Measurements from ENCODE around the gene CEP57L1. TPM values are rescaled to one million over a fixed set of nuclear protein-coding genes. Genes with fewer than 3 reads are reported as not detected.

Gene CEP57L1
- total and polyA plus RNA-seq, 3 donors from 2014 or later = 32.5 to 50.6 (median 32.7) TPM

DNA sequence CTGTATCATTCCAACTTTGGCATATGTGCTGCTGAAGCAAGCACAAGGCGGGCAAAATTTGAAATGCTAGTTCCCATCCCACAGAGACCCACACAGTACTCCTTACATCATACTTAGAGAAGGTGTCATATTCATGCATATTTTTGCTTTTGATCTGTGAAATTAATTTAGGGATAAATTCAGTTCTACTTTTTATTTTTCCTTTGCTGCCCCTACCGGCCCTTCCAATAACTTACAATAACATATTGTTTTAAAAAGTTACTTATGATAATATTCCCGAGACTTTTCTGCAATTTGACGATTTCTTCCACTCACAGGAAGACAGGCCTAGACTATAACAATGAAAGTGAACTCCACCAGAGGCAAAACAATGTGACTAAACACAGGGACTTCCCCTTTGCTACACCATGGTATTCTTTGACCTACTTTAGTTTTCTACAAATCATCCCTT is 35.7 kb upstream of the CEP57L1 start:
- Histone ChIP-seq H3K27ac (peak overlapping the region; percentile 60 to 68), H3K4me3 (peak overlapping the region in 1 of 2 donors; percentile 1), H3K9me3 (no peaks in the 10 kb centered on the region), H3K36me3 (ENCODE audit: low read depth, missing control alignments) (no peaks in the 10 kb centered on the region), H3K4me1 (peaks cover 41% of the 10 kb centered on the region), H3K27me3 (no peaks in the 10 kb centered on the region)
- DNase-seq = no peak
- WGBS, 2 donors = 43 to 47% methylated on average over 4 of the region's 4 CpGs
- TF ChIP-seq, protein P1, sequence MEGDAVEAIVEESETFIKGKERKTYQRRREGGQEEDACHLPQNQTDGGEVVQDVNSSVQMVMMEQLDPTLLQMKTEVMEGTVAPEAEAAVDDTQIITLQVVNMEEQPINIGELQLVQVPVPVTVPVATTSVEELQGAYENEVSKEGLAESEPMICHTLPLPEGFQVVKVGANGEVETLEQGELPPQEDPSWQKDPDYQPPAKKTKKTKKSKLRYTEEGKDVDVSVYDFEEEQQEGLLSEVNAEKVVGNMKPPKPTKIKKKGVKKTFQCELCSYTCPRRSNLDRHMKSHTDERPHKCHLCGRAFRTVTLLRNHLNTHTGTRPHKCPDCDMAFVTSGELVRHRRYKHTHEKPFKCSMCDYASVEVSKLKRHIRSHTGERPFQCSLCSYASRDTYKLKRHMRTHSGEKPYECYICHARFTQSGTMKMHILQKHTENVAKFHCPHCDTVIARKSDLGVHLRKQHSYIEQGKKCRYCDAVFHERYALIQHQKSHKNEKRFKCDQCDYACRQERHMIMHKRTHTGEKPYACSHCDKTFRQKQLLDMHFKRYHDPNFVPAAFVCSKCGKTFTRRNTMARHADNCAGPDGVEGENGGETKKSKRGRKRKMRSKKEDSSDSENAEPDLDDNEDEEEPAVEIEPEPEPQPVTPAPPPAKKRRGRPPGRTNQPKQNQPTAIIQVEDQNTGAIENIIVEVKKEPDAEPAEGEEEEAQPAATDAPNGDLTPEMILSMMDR (IDR thresholded peaks at IDR 0.05) = peak in 2 of 3 experiments; percentile 31 to 38
- TF ChIP-seq POLR2A (IDR thresholded peaks at IDR 0.05) = no peak
- intact Hi-C loops (cut with DNase I; ENCODE audit: low total_unique reads) = no loop called here

DNA sequence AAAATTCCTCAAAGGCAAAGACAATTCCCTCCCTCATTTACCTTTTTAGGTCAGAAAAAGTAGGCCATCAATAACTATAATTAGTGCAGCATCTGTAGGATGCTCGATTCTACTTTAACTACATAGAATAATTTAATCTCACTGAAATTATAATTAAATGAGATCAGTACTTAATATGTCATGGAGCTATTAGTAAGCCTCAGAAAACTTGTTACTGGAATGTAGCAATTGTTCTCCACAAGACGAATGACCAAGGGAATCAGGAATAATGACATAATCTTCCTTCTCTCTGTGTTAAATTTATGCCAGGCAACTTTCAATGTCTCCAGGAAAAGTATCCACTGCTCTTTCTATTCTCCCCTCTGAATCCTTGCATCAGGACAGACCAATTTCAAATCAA is 34.7 kb upstream of the CEP57L1 start:
- 55 to 58% methylated on average over 2 of the region's 2 CpGs for WGBS, 2 donors
- intact Hi-C loops (cut with DNase I; ENCODE audit: low total_unique reads) = no loop called here
- H3K4me3 ChIP-seq = no peak overlapping the region

DNA sequence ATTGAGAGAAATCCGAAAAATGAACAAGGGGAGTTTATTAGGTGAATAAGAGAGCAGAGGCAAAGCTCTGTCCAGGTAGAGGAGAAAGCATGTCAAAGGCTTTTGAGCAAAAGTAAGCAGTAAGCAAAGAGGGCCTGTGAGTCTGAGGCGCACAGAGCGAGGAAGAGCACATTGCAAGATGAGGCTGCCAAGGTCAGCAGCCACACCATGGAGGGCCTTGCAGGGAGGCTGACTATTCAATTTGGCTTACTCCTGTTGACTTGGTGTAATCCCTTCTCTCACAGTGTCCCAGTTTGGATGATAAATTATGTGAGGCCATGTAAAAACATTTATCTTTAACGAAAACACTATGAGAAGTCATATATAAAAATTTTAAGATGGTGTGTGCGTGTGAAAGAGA is 33.1 kb upstream of the CEP57L1 start:
- Histone ChIP-seq H3K27me3 (no peaks in the 10 kb centered on the region), H3K9me3 (no peaks in the 10 kb centered on the region), H3K4me3 (no peak overlapping the region), H3K36me3 (ENCODE audit: low read depth, missing control alignments) (no peaks in the 10 kb centered on the region), H3K4me1 (peaks cover 35% of the 10 kb centered on the region), H3K27ac (peak overlapping the region in 1 of 2 donors; percentile 68)
- intact Hi-C loops (cut with DNase I; ENCODE audit: low total_unique reads) = no loop called here
- peak; percentile 42 for DNase-seq
- no peak for TF ChIP-seq POLR2A (IDR thresholded peaks at IDR 0.05)
- TF ChIP-seq, protein P1 (IDR thresholded peaks at IDR 0.05) = no peak
- WGBS, 2 donors = 51 to 68% methylated on average over 5 of the region's 5 CpGs

More for the DNA sequence above, 34.7 kb upstream of the CEP57L1 start:
- no peak for DNase-seq
- Histone ChIP-seq H3K36me3 (ENCODE audit: low read depth, missing control alignments) (no peaks in the 10 kb centered on the region), H3K27ac (peak overlapping the region; percentile 60 to 68), H3K27me3 (no peaks in the 10 kb centered on the region), H3K4me1 (peaks cover 41% of the 10 kb centered on the region), H3K9me3 (no peaks in the 10 kb centered on the region)
- TF ChIP-seq, protein P1 (IDR thresholded peaks at IDR 0.05) = no peak
- no peak for TF ChIP-seq POLR2A (IDR thresholded peaks at IDR 0.05)

DNA sequence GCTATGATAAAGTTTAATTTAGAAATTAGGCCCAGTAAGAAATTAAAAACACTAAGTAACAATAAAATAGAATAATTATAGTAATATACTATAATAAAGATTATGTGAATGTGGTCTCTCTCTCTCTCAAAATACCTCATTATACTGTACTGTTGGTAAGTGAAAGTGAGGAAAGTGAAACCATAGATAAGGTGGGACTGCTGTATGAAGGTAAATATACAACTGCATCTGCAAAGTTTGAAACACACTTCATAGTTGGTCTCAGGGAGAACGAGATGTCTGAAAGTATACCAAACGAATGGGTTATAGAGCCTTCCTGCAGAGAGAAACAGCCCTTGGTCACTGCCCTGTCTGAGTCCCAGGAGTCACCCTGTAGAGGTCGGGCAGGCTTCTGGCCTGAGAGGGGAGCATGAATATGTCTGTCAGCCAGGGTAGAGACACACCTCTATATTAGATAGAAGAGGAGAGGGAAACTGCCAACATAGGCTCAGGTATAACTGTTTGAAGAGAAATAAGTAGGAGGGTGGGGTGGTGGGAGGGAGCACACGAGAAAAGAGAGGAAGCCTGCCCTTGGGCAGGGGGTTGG is 32.4 kb upstream of the CEP57L1 start:
- no peak overlapping the region for H3K4me3 ChIP-seq
- 83 to 89% methylated on average over 4 of the region's 4 CpGs for WGBS, 2 donors
- TF ChIP-seq, protein P1 (IDR thresholded peaks at IDR 0.05) = no peak
- no peak for TF ChIP-seq POLR2A (IDR thresholded peaks at IDR 0.05)
- intact Hi-C loops (cut with DNase I; ENCODE audit: low total_unique reads) = no loop called here
- DNase-seq = no peak
- H3K27me3 ChIP-seq = no peaks in the 10 kb centered on the region
- H3K4me1 ChIP-seq = peaks cover 29% of the 10 kb centered on the region
- H3K9me3 ChIP-seq = no peaks in the 10 kb centered on the region
- H3K27ac ChIP-seq = peak overlapping the region in 1 of 2 donors; percentile 68
- H3K36me3 ChIP-seq (ENCODE audit: low read depth, missing control alignments) = no peaks in the 10 kb centered on the region

DNA sequence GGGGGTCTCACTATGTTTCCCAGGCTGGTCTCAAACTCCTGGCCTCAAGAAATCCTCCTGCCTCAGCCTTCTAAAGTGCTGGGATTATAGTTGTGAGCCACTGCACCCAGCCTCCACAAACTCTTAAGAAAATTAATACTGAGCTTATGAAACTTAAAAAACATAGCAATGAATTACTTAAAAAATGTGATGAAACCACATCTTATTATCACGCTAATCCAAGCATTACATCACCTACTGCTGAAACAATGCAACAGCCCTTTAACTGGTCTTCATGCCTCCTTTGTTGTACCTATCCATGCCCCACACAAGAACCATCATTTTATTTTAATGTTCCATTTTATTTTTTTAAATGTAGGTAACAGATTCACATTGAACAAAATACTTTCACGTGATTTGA is 25.6 kb upstream of the CEP57L1 start:
- H3K9me3 ChIP-seq = no peaks in the 10 kb centered on the region
- no peaks in the 10 kb centered on the region for H3K36me3 ChIP-seq (ENCODE audit: low read depth, missing control alignments)
- no peaks in the 10 kb centered on the region for H3K27me3 ChIP-seq
- 92% methylated on average over 2 of the region's 2 CpGs for WGBS, 2 donors
- no peaks in the 10 kb centered on the region for H3K4me1 ChIP-seq
- TF ChIP-seq, protein P1 (IDR thresholded peaks at IDR 0.05) = no peak
- intact Hi-C loops (cut with DNase I; ENCODE audit: low total_unique reads) = loop anchor here (5.0 kb wide), 1 partner anchor 527 kb away; no protein-coding TSS in a partner anchor
- DNase-seq = no peak
- no peak overlapping the region for H3K4me3 ChIP-seq
- H3K27ac ChIP-seq = no peak overlapping the region
